Glutamatergic neuron (in vitro differentiated cells): ENCODE data around the gene CSNK1A1. TPM values are rescaled to one million over a fixed set of nuclear protein-coding genes. Genes with fewer than 3 reads are reported as not detected.

Source experiments
- DNase-seq: peaks from one replicate; pipeline ENCODE4 v3.0.0; 2022
- H3K27ac Mint-ChIP-seq: one replicate; pipeline ENCODE4 v1.8.0; 2020; ENCODE audit warnings: mild to moderate bottlenecking, mixed read lengths, inconsistent platforms; ENCODE audit not compliant: unreplicated experiment
- H3K27me3 Mint-ChIP-seq: one replicate; pipeline ENCODE4 v1.8.0; 2020; ENCODE audit warnings: mild to moderate bottlenecking, moderate library complexity, mixed read lengths, inconsistent platforms; ENCODE audit not compliant: unreplicated experiment
- H3K36me3 Mint-ChIP-seq: one replicate; pipeline ENCODE4 v1.8.0; 2020; ENCODE audit warnings: mild to moderate bottlenecking, mixed read lengths, inconsistent platforms; ENCODE audit not compliant: unreplicated experiment
- H3K4me1 Mint-ChIP-seq: one replicate; pipeline ENCODE4 v1.8.0; 2020; ENCODE audit warnings: mild to moderate bottlenecking, low read depth, mixed read lengths, inconsistent platforms; ENCODE audit not compliant: unreplicated experiment
- H3K4me3 Mint-ChIP-seq: one replicate; pipeline ENCODE4 v1.8.0; 2020; ENCODE audit warnings: mild to moderate bottlenecking, mixed read lengths, inconsistent platforms; ENCODE audit not compliant: unreplicated experiment
- H3K9me3 Mint-ChIP-seq: one replicate; pipeline ENCODE4 v1.8.0; 2020; ENCODE audit warnings: mild to moderate bottlenecking, moderate library complexity, mixed read lengths, inconsistent platforms; ENCODE audit not compliant: unreplicated experiment
- CTCF ChIP-seq: fragments of 200-600 bp; sonication (generic); IDR thresholded peaks from one replicate; pipeline ENCODE4 v1.5.0; 2021; ENCODE audit not compliant: partially characterized antibody, unreplicated experiment
- total RNA-seq: library from RNA; stranded (reverse); fragmentation: NEBNext Ultra II Directional; extraction: Animal tissue kit (Norgen Biotek cat#: 25700); gene quantifications from one replicate; pipeline ENCODE4 v1.2.1, GENCODE V29; 2021; ENCODE audit not compliant: unreplicated experiment

Gene CSNK1A1
- total RNA-seq, 1 donor from 2014 or later, result 289 TPM

- Mint-ChIP-seq H3K4me3 (no peak overlapping the region), H3K4me1 (no peaks in the 10 kb centered on the region), H3K27ac (no peak overlapping the region), H3K27me3 (no peaks in the 10 kb centered on the region), H3K9me3 (no peaks in the 10 kb centered on the region), H3K36me3 (no peaks in the 10 kb centered on the region)
- TF ChIP-seq CTCF, result no peak
- DNase-seq, result no peak
Measured at GRCh38 chr5:149497357-149497756, 53.9 kb downstream of the CSNK1A1 start.

DNA sequence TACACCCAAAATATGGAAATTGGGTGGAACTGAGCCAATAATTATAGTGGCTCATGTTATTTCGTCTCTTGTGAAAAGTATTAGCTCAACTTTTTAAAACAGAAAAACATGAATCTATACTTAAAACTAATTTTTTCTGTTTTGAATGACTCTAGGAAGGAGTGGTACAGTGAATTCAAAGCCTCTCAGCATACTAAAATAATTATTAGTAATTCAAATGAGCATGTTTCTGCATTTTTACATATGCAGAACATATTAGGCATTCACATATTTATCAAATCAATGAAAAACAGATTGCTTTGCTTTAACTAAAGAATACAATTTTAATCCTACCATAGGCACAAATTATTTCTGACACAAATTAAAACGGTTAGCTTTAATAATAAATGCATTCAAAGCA, 54.3 kb downstream of the CSNK1A1 start:
- H3K9me3 Mint-ChIP-seq, result no peaks in the 10 kb centered on the region
- TF ChIP-seq CTCF, result no peak
- no peaks in the 10 kb centered on the region for H3K27me3 Mint-ChIP-seq
- no peaks in the 10 kb centered on the region for H3K4me1 Mint-ChIP-seq
- DNase-seq, result no peak
- H3K36me3 Mint-ChIP-seq, result no peaks in the 10 kb centered on the region
- no peak overlapping the region for H3K27ac Mint-ChIP-seq
- H3K4me3 Mint-ChIP-seq, result no peak overlapping the region

GRCh38 chr5:149496166-149496565, 55.1 kb downstream of the CSNK1A1 start:
- H3K4me3 Mint-ChIP-seq, result no peak overlapping the region
- H3K27me3 Mint-ChIP-seq, result no peaks in the 10 kb centered on the region
- no peaks in the 10 kb centered on the region for H3K36me3 Mint-ChIP-seq
- peaks cover 3% of the 10 kb centered on the region for H3K4me1 Mint-ChIP-seq
- no peak for DNase-seq
- no peak for TF ChIP-seq CTCF
- H3K27ac Mint-ChIP-seq, result no peak overlapping the region
- H3K9me3 Mint-ChIP-seq, result peaks cover 2% of the 10 kb centered on the region

- Mint-ChIP-seq H3K27ac (no peak overlapping the region), H3K36me3 (no peaks in the 10 kb centered on the region), H3K4me3 (no peak overlapping the region), H3K9me3 (peaks cover 2% of the 10 kb centered on the region), H3K27me3 (peaks cover 2% of the 10 kb centered on the region), H3K4me1 (peaks cover 5% of the 10 kb centered on the region)
- no peak for TF ChIP-seq CTCF
- no peak for DNase-seq
Measured at GRCh38 chr5:149495673-149496072, 55.6 kb downstream of the CSNK1A1 start.

GRCh38 chr5:149493316-149493715, 57.9 kb downstream of the CSNK1A1 start:
- Mint-ChIP-seq H3K27ac (no peak overlapping the region), H3K36me3 (no peaks in the 10 kb centered on the region), H3K4me1 (peaks cover 5% of the 10 kb centered on the region), H3K27me3 (peaks cover 2% of the 10 kb centered on the region), H3K4me3 (no peak overlapping the region), H3K9me3 (peaks cover 6% of the 10 kb centered on the region)
- TF ChIP-seq CTCF, result no peak
- DNase-seq, result no peak
